Sigmoid colon (tissue), 7 donors: ENCODE data around the gene LARP6. TPM values are rescaled to one million over a fixed set of nuclear protein-coding genes. Genes with fewer than 3 reads are reported as not detected.

Experiments
- DNase-seq: peaks from one replicate; pipeline ENCODE4 v3.0.0-alpha.2; 2019
- H3K27ac ChIP-seq, 4 donors: fragments of 200-600 bp; sonication (generic); one replicate each; pipeline ENCODE4 v1.5.1; 2016 to 2019; ENCODE audit warnings: mild to moderate bottlenecking in 1 of 4
- H3K27me3 ChIP-seq, 3 donors: fragments of 200-600 bp; sonication (generic); one replicate each; pipeline ENCODE4 v1.5.1; 2019; ENCODE audit warnings: mild to moderate bottlenecking in 1 of 3
- H3K36me3 ChIP-seq, 4 donors: fragments of 200-600 bp; sonication (generic); one replicate each; pipeline ENCODE4 v1.5.1; 2016 to 2019
- H3K4me1 ChIP-seq, 4 donors: fragments of 200-600 bp; sonication (generic); one replicate each; pipeline ENCODE4 v1.5.1; 2017 to 2019
- H3K4me3 ChIP-seq, 4 donors: fragments of 200-600 bp; sonication (generic); one replicate each; pipeline ENCODE4 v1.5.1; 2017 to 2019; ENCODE audit warnings: mild to moderate bottlenecking in 2 of 4, moderate library complexity in 1 of 4
- H3K9me3 ChIP-seq, 4 donors: fragments of 200-600 bp in 3 of 4; sonication (generic) in 3 of 4; one replicate each; pipeline versions ENCODE4 v1.5.1 to v1.6.1; 2013 to 2019
- CTCF ChIP-seq, 4 experiments: fragments of 450-650 bp in 3 of 4; fragments of 200-600 bp in 1 of 4; IDR thresholded peaks; one replicate each; pipeline ENCODE4 v1.5.1; 2016 to 2019; ENCODE audit warnings: antibody characterized with exemption in 4 of 4, mild to moderate bottlenecking in 3 of 4, moderate library complexity in 2 of 4
- EP300 ChIP-seq, 4 donors: sonication (generic); formaldehyde crosslinking; IDR thresholded peaks; one replicate each; pipeline ENCODE4 v1.6.1; 2017; ENCODE audit warnings: antibody characterized with exemption in 4 of 4
- POLR2A ChIP-seq, 2 donors: fragments of 450-650 bp; IDR thresholded peaks; one replicate each; pipeline ENCODE4 v1.6.1; 2016; ENCODE audit warnings: antibody characterized with exemption in 2 of 2, mild to moderate bottlenecking in 2 of 2, moderate library complexity in 2 of 2
- POLR2AphosphoS5 ChIP-seq, 4 donors: sonication (generic); formaldehyde crosslinking; IDR thresholded peaks; one replicate each; pipeline ENCODE4 v1.6.1; 2017; ENCODE audit warnings: antibody characterized with exemption in 4 of 4
- WGBS, 2 donors: extraction: QIAGEN DNeasy Blood & Tissue Kit; methylation state at CpG; one replicate each; pipeline ENCODE4 v1.1.7; 2013; 5-methylcytosine and 5-hydroxymethylcytosine counted together
- intact Hi-C: fragments of 100-400 bp; cut with DNase I; formaldehyde crosslinking; loops from one replicate; pipeline ENCODE4 v1.15.1; 2023
- polyA plus RNA-seq, 3 donors: library from polyadenylated mRNA; stranded (reverse); fragments of 200-250 nt; gene quantifications; one replicate each; pipeline ENCODE4 v1.2.3, GENCODE V29; 2013
- total RNA-seq, 4 donors: library from RNA; depleted of rRNA; stranded (reverse); fragments of >200 nt; gene quantifications; one replicate each; pipeline ENCODE4 v1.1.0, GENCODE V29; 2016
- donor health status: healthy with polysubstance abuse.
- donor health status: Bipolar disorder and iron deficiency.
- donor health status: healthy.

Gene LARP6
- total and polyA plus RNA-seq, 7 donors: 1.2 to 26.6 (median 13.7) TPM

- no peak overlapping the region for H3K27ac ChIP-seq
- no peak for DNase-seq
- peaks cover 0 to under 1% (median 0%) of the 10 kb centered on the region in 4 donors for H3K36me3 ChIP-seq
- H3K9me3 ChIP-seq: no peaks in the 10 kb centered on the region
- H3K4me1 ChIP-seq: no peaks in the 10 kb centered on the region
- TF ChIP-seq POLR2AphosphoS5 (IDR thresholded peaks at IDR 0.05): no peak
- no peak for TF ChIP-seq EP300 (IDR thresholded peaks at IDR 0.05)
- no peak for TF ChIP-seq CTCF (IDR thresholded peaks at IDR 0.05)
- no peak for TF ChIP-seq POLR2A (IDR thresholded peaks at IDR 0.05)
- intact Hi-C loops: no loop called here
- H3K4me3 ChIP-seq: no peak overlapping the region
- H3K27me3 ChIP-seq: no peaks in the 10 kb centered on the region
- 92 to 97% methylated on average over 6 of the region's 6 CpGs for WGBS, 2 donors
These were observed 8.2 kb downstream of the LARP6 start for GRCh38 chr15:70845602-70846360.

GRCh38 chr15:70837476-70837875 is 16.5 kb downstream of the LARP6 start:
- intact Hi-C loops: no loop called here
- DNase-seq: no peak
- no peak for TF ChIP-seq POLR2AphosphoS5 (IDR thresholded peaks at IDR 0.05)
- TF ChIP-seq POLR2A (IDR thresholded peaks at IDR 0.05): no peak
- no peak for TF ChIP-seq EP300 (IDR thresholded peaks at IDR 0.05)
- no peak for TF ChIP-seq CTCF (IDR thresholded peaks at IDR 0.05)

GRCh38 chr15:70835841-70836240 is 18.1 kb downstream of the LARP6 start:
- Histone ChIP-seq H3K27me3 (no peaks in the 10 kb centered on the region), H3K9me3 (no peaks in the 10 kb centered on the region), H3K4me3 (no peak overlapping the region), H3K36me3 (peaks cover 5 to 54% (median 17%) of the 10 kb centered on the region in 4 donors), H3K27ac (peak overlapping the region in 3 of 4 donors; percentile 9 to 52 (median 31)), H3K4me1 (peaks cover 0 to 9% (median 0%) of the 10 kb centered on the region in 4 donors)
- WGBS, 2 donors: 91 to 95% methylated on average over 3 of the region's 3 CpGs
- TF ChIP-seq POLR2AphosphoS5 (IDR thresholded peaks at IDR 0.05) (no peak), POLR2A (IDR thresholded peaks at IDR 0.05) (no peak), CTCF (IDR thresholded peaks at IDR 0.05) (no peak), EP300 (IDR thresholded peaks at IDR 0.05) (no peak)
- intact Hi-C loops: no loop called here
- no peak for DNase-seq

More at GRCh38 chr15:70837476-70837875, 16.5 kb downstream of the LARP6 start:
- peaks cover 0 to 38% (median 12%) of the 10 kb centered on the region in 4 donors for H3K36me3 ChIP-seq
- H3K4me1 ChIP-seq: peaks cover 0 to 9% (median 0%) of the 10 kb centered on the region in 4 donors
- H3K4me3 ChIP-seq: no peak overlapping the region
- H3K9me3 ChIP-seq: no peaks in the 10 kb centered on the region
- 95 to 98% methylated on average over 2 of the region's 2 CpGs for WGBS, 2 donors
- no peak overlapping the region for H3K27ac ChIP-seq
- H3K27me3 ChIP-seq: no peaks in the 10 kb centered on the region

- Histone ChIP-seq H3K36me3 (peaks cover 5 to 54% (median 17%) of the 10 kb centered on the region in 4 donors), H3K4me3 (no peak overlapping the region), H3K27me3 (no peaks in the 10 kb centered on the region), H3K4me1 (peaks cover 0 to 9% (median 0%) of the 10 kb centered on the region in 4 donors), H3K27ac (peak overlapping the region in 3 of 4 donors; percentile 9 to 52 (median 31)), H3K9me3 (no peaks in the 10 kb centered on the region)
- 95 to 96% methylated on average over 6 of the region's 6 CpGs for WGBS, 2 donors
- DNase-seq: peak; percentile 88
- no peak for TF ChIP-seq EP300 (IDR thresholded peaks at IDR 0.05)
- TF ChIP-seq CTCF (IDR thresholded peaks at IDR 0.05): no peak
- TF ChIP-seq POLR2AphosphoS5 (IDR thresholded peaks at IDR 0.05): no peak
- no peak for TF ChIP-seq POLR2A (IDR thresholded peaks at IDR 0.05)
- intact Hi-C loops: no loop called here
These were observed 18.5 kb downstream of the LARP6 start for GRCh38 chr15:70835415-70835814.
